Kidney (tissue), 14 donors: ENCODE data around the gene NIPSNAP3A. TPM values are rescaled to one million over a fixed set of nuclear protein-coding genes. Genes with fewer than 3 reads are reported as not detected.

Source experiments
- DNase-seq, 5 donors: peaks; one replicate each; pipeline ENCODE4 v3.0.0-alpha.2; 2013 to 2020
- FAIRE-seq: peaks from 2 replicates; lab custom pipeline; 2012; peaks lifted over from hg19 to GRCh38; lab: Jason Lieb, UNC
- H3K27ac ChIP-seq, 2 donors: one replicate each; pipeline ENCODE4 v1.7.0; 2013; ENCODE audit warnings: low read depth in 2 of 2, low read length in 2 of 2, inconsistent platforms in 1 of 2
- H3K27me3 ChIP-seq: one replicate; pipeline ENCODE4 v1.7.1; 2013; ENCODE audit warnings: low read length, inconsistent platforms; ENCODE audit not compliant: control insufficient read depth, insufficient read depth
- H3K36me3 ChIP-seq, 3 donors: one replicate each; pipeline versions ENCODE4 v1.7.0 to v1.7.1; 2013; ENCODE audit warnings: low read length in 3 of 3, control low read depth in 1 of 3, inconsistent platforms in 1 of 3; ENCODE audit not compliant: insufficient read depth in 3 of 3, control insufficient read depth in 2 of 3
- H3K4me1 ChIP-seq, 3 donors: one replicate each; pipeline versions ENCODE4 v1.7.0 to v1.7.1; 2013; ENCODE audit warnings: low read length in 3 of 3, inconsistent platforms in 1 of 3, low read depth in 1 of 3; ENCODE audit not compliant: control insufficient read depth in 2 of 3, insufficient read depth in 2 of 3
- H3K4me3 ChIP-seq, 3 donors: one replicate each; pipeline versions ENCODE4 v1.7.0 to v1.8.1; 2013; ENCODE audit warnings: low read length in 3 of 3, control low read depth in 1 of 3, inconsistent platforms in 1 of 3
- H3K9ac ChIP-seq, 3 donors: one replicate each; pipeline versions ENCODE4 v1.7.0 to v1.7.1; 2013; ENCODE audit warnings: low read length in 3 of 3, control low read depth in 1 of 3, inconsistent platforms in 1 of 3
- H3K9me3 ChIP-seq, 3 donors: one replicate each; pipeline versions ENCODE4 v1.7.0 to v1.7.1; 2013; ENCODE audit warnings: low read length in 3 of 3, control low read depth in 1 of 3, inconsistent platforms in 1 of 3; ENCODE audit not compliant: control insufficient read depth in 2 of 3, insufficient read depth in 1 of 3
- intact Hi-C: fragments of 100-400 bp; cut with DNase I; formaldehyde crosslinking; loops from one replicate; pipeline ENCODE4 v1.11.1; 2022
- polyA plus RNA-seq: library from polyadenylated mRNA; stranded (reverse); fragments of 350-450 nt; fragmentation: Illumina TruSeq; extraction: RNeasy Lipid Tissue Mini Kit (QIAGEN cat#74804); gene quantifications from one replicate; pipeline ENCODE4 v1.2.3, GENCODE V29; 2014; ENCODE audit warnings: low read depth, low replicate concordance; ENCODE audit not compliant: insufficient read depth
- total RNA-seq: library from RNA; stranded (reverse); fragmentation: NEBNext Ultra II Directional; extraction: Animal tissue kit (Norgen Biotek cat#: 25700); gene quantifications from one replicate; pipeline ENCODE4 v1.2.1, GENCODE V29; 2021
- TF ChIP-seq, protein P1 (sequence below): IDR thresholded peaks from 3 replicates; pipeline ENCODE4 v1.5.1; 2012; ENCODE audit warnings: mild to moderate bottlenecking, moderate library complexity, borderline replicate concordance; ENCODE audit not compliant: insufficient read depth; ENCODE audit errors: extremely low read depth
- donor health status: control.
- donor health status: control.
- donor health status: control.
- donor health status: control.
- donor health status: control.
- donor health status: DM: yes; HTN: yes; CAD: no.
- donor health status: Normal renal cell carcinoma (clear cell type).

The NIPSNAP3A gene
- total and polyA plus RNA-seq, 2 donors from 2014 or later: 27.9 to 31.2 TPM

DNA sequence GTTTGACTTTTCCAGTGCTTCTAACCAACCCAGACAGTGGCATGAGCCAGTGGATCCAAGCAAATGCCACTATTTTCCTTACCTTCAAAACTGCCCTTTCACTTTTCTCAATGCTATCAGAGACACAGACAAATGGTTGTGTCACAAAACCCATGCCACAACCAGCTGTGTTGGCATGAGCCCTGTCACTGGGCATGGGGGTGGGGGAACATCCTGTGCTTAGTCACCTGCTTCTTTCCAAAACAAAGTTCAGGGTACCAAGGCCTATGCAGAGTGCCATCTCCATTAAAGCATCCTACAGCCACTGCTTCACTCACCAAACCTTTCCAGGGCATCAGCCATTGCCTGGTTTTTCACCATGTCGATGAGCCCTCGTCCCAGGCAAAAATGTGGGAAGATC, 46.6 kb downstream of the NIPSNAP3A start:
- H3K27ac ChIP-seq: no peak overlapping the region
- peaks cover 16 to 82% (median 50%) of the 10 kb centered on the region in 3 donors for H3K36me3 ChIP-seq
- H3K4me1 ChIP-seq: no peaks in the 10 kb centered on the region
- DNase-seq: no peak
- no peaks in the 10 kb centered on the region for H3K27me3 ChIP-seq
- no peak overlapping the region for H3K9ac ChIP-seq
- H3K4me3 ChIP-seq: no peak overlapping the region
- no peak for FAIRE-seq
- TF ChIP-seq, protein P1, sequence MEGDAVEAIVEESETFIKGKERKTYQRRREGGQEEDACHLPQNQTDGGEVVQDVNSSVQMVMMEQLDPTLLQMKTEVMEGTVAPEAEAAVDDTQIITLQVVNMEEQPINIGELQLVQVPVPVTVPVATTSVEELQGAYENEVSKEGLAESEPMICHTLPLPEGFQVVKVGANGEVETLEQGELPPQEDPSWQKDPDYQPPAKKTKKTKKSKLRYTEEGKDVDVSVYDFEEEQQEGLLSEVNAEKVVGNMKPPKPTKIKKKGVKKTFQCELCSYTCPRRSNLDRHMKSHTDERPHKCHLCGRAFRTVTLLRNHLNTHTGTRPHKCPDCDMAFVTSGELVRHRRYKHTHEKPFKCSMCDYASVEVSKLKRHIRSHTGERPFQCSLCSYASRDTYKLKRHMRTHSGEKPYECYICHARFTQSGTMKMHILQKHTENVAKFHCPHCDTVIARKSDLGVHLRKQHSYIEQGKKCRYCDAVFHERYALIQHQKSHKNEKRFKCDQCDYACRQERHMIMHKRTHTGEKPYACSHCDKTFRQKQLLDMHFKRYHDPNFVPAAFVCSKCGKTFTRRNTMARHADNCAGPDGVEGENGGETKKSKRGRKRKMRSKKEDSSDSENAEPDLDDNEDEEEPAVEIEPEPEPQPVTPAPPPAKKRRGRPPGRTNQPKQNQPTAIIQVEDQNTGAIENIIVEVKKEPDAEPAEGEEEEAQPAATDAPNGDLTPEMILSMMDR: no peak
- intact Hi-C loops: no loop called here
- no peaks in the 10 kb centered on the region for H3K9me3 ChIP-seq

DNA sequence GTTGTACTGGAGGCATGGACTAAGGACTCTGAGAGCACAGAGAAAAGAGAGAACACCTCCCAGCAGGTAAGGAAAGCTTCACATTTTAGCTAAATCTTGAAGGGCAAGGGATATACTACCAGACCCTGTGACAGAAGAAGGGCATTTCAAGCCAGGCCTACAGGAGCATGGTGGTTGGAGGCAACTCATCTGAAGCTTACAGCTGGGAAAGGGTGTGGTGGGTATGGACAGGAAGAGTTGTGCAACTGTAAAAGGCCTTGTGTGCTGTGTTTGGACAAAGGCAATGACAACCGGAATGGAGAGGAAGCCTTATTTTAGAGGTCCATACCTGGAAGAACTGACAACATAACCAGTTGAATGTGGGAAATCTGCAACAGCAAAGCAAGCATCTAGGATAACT, 47.6 kb downstream of the NIPSNAP3A start:
- Histone ChIP-seq H3K4me3 (no peak overlapping the region), H3K4me1 (no peaks in the 10 kb centered on the region), H3K36me3 (peaks cover 18 to 82% (median 53%) of the 10 kb centered on the region in 3 donors), H3K9ac (no peak overlapping the region), H3K27ac (no peak overlapping the region), H3K27me3 (no peaks in the 10 kb centered on the region), H3K9me3 (no peaks in the 10 kb centered on the region)
- intact Hi-C loops: no loop called here
- TF ChIP-seq, protein P1: no peak
- FAIRE-seq (no peak), DNase-seq (no peak)

DNA sequence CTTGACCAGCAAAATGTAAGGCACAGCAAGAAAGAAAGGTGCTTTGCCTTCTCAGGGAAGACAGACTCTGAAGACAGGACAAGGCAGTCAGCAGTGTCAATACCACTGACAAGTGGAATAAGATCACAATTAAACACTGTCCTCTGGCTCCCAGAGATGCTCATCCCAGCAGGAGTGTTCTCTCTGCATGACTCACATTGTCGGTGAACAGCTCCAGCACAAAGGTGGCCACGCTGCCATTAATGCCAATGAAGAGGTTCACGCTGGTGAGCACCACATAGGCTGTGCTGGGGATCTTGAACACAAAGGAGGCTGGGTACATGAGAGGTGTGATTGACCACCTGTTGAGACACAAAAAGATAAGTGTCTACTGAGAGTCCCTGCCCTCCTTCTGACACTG, 48.4 kb downstream of the NIPSNAP3A start:
- peaks cover 21 to 83% (median 60%) of the 10 kb centered on the region in 3 donors for H3K36me3 ChIP-seq
- FAIRE-seq: no peak
- H3K27ac ChIP-seq: no peak overlapping the region
- no peaks in the 10 kb centered on the region for H3K27me3 ChIP-seq
- H3K4me3 ChIP-seq: no peak overlapping the region
- no peaks in the 10 kb centered on the region for H3K4me1 ChIP-seq
- TF ChIP-seq, protein P1: no peak
- DNase-seq: no peak
- H3K9me3 ChIP-seq: no peaks in the 10 kb centered on the region
- no peak overlapping the region for H3K9ac ChIP-seq
- intact Hi-C loops: no loop called here
